K562 (cell line): Measurements from ENCODE around the gene ARID4B. TPM values are rescaled to one million over a fixed set of nuclear protein-coding genes. Genes with fewer than 3 reads are reported as not detected.

Source experiments
- CREB3L1 ChIP-seq: fragments of 450-650 bp; IDR thresholded peaks from 2 replicates; pipeline ENCODE4 v1.6.1; 2014; ENCODE audit warnings: low read depth, mild to moderate bottlenecking, moderate library complexity, borderline replicate concordance
- E2F8 ChIP-seq: fragments of 450-650 bp; IDR thresholded peaks from 2 replicates; pipeline ENCODE4 v1.7.1; 2018; ENCODE audit warnings: mild to moderate bottlenecking, low read depth; ENCODE audit not compliant: partially characterized antibody
- KAT8 ChIP-seq: fragments of 450-650 bp; IDR thresholded peaks from 2 replicates; pipeline ENCODE4 v1.6.1; 2016; ENCODE audit warnings: low read depth, mild to moderate bottlenecking
- NFE2L1 ChIP-seq: fragments of 450-650 bp; IDR thresholded peaks from 2 replicates; pipeline ENCODE4 v1.6.1; 2016; ENCODE audit warnings: missing genetic modification characterization, low read depth, mild to moderate bottlenecking, missing compliant biosample characterization, moderate library complexity, borderline replicate concordance
- PBX2 ChIP-seq, 2 experiments: IDR thresholded peaks in 1 of 2; conservative IDR thresholded peaks in 1 of 2; 2 replicates each; pipeline ENCODE4 v1.6.1; 2016; ENCODE audit warnings: low read depth in 2 of 2, mild to moderate bottlenecking in 1 of 2, missing compliant biosample characterization in 1 of 2, missing genetic modification characterization in 1 of 2, moderate library complexity in 1 of 2
- PRMT5 ChIP-seq: sonication (generic); formaldehyde crosslinking; IDR thresholded peaks from 2 replicates; pipeline ENCODE4 v1.5.0; 2020; ENCODE audit warnings: missing genetic modification reagents
- PTBP1 ChIP-seq: fragments of 200-400 bp; formaldehyde crosslinking; IDR thresholded peaks from 2 replicates; pipeline ENCODE4 v1.6.1; 2017; ENCODE audit warnings: low read depth, low read length
- RBM22 ChIP-seq: fragments of 200-400 bp; formaldehyde crosslinking; IDR thresholded peaks from 2 replicates; pipeline ENCODE4 v1.6.1; 2018; ENCODE audit warnings: low read length, low read depth; ENCODE audit not compliant: poor library complexity, severe bottlenecking
- SAFB2 ChIP-seq: fragments of 200-400 bp; formaldehyde crosslinking; IDR thresholded peaks from 2 replicates; pipeline ENCODE4 v1.6.1; 2018; ENCODE audit warnings: borderline replicate concordance, low read length, low read depth, moderate library complexity; ENCODE audit not compliant: severe bottlenecking
- SPI1 ChIP-seq: IDR thresholded peaks from 2 replicates; pipeline ENCODE4 v1.6.1; 2011; ENCODE audit warnings: low read depth, low read length, control low read depth, borderline replicate concordance
- ZKSCAN8 ChIP-seq: fragments of 200-800 bp; sonication (Bioruptor generic); IDR thresholded peaks from 2 replicates; pipeline ENCODE4 v1.6.1; 2016; ENCODE audit warnings: missing genetic modification characterization, missing compliant biosample characterization
- ZNF253 ChIP-seq: fragments of 250-450 bp; sonication (Bioruptor Pico); conservative IDR thresholded peaks from 2 replicates; pipeline ENCODE4 v1.6.1; 2021; ENCODE audit warnings: mild to moderate bottlenecking
- ZNF586 ChIP-seq: fragments of 450-650 bp; formaldehyde crosslinking; conservative IDR thresholded peaks from 2 replicates; pipeline ENCODE4 v1.4.0; 2020; ENCODE audit warnings: mild to moderate bottlenecking, moderate library complexity
- polyA plus RNA-seq, 8 experiments: library from polyadenylated mRNA; depleted of rRNA in 4 of 8; stranded (reverse) in 5 of 8; unstranded in 3 of 8; fragments of >200 nt; fragmentation: Nextera tagmentation in 2 of 8; fragmentation: Illumina TruSeq in 1 of 8; extraction: Ambion mirVana in 2 of 8; extraction: Trizol in 1 of 8; gene quantifications; 2 replicates each; pipeline versions ENCODE4 v1.2.1 to v1.2.3, GENCODE V29; 2011 to 2014; ENCODE audit warnings: inconsistent platforms in 1 of 8, missing spikeins in 1 of 8
- total RNA-seq, 7 experiments: library from RNA; depleted of rRNA in 6 of 7; stranded (reverse); fragments of >200 nt in 6 of 7; fragmentation: Illumina TruSeq in 2 of 7; extraction: Trizol in 2 of 7; gene quantifications; 2 replicates each; pipeline versions ENCODE4 v1.2.1 to v1.2.3, GENCODE V29; 2011 to 2021; ENCODE audit warnings: low replicate concordance in 1 of 7

Gene ARID4B
- total and polyA plus RNA-seq, 9 of the 15 experiments (the other 6 are each of a cell fraction or from before 2014, with no cell fraction given) = 8.4 to 38.9 (median 18.5) TPM

DNA sequence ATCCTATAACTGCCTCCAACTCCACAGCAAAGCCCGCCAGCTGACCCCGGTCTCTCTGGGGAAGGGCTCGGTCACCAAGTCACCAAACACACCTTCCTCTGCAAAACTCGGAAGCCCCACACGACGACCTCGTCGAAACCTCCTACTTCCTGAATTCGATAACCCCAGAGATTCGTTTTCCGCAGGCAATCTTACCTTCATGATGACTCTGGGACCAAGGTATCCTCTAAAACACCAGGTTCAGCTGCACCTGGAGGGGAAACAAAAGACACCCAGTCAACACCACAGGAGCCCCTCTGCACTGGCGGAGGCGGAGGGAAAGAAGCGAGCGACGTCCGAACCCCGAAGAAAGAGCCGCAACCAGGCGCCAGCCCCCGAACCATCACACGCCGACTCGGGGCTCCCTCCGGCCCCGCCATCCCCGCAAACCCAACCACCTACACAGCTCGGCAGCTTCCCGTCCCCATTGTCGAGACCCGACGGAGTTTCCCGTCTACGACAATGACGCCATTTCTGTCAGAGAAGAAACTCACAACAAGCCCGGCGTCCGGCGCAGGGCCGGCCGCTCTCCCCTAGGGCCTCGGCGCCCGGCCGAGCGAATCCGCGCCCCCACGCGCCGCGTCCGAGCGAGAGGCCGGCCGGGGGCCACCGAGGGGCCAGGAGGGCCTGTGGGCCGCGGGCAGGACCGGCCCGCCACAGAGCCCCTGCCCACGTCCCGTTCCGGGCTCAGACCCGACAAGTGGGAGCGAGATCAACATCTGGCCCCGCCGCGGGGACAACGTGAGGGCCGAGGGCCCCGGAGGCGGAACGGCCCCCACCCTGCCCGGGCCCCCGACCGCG, 1.0 kb downstream of the ARID4B start (continued):
- TF ChIP-seq PBX2 (CRISPR knock-in tag; IDR thresholded peaks at IDR 0.05; ENCODE audit: low read depth) (no peak), PBX2 (tag; conservative IDR thresholded peaks at IDR 0.05; ENCODE audit: low read depth) (no peak), ZNF253 (no peak), SPI1 (peak; percentile 49; the same call in 1 of the 2 replicates), ZNF586 (CRISPR knock-in tag) (no peak), E2F8 (no peak), PTBP1 (no peak), KAT8 (no peak), RBM22 (no peak), SAFB2 (no peak), PRMT5 (CRISPR knock-in tag) (no peak), NFE2L1 (no peak), ZKSCAN8 (CRISPR knock-in tag) (no peak), CREB3L1 (no peak)
